Measurements from ENCODE around the gene CTNND2.

GRCh38 chr5:10987276-10987924 lies 916.8 kb downstream of the CTNND2 start:
- no peak for TF ChIP-seq CTCF (IDR thresholded peaks at IDR 0.05)
- no peak for TF ChIP-seq POLR2A (IDR thresholded peaks at IDR 0.05)

All from Peyer's patch (tissue), 4 donors.